SKM-1 (cell line): ENCODE results near the gene SLC25A47.
A peak's percentile ranks its signal among the peaks of the same experiment; 100 is the strongest.
"Not testable (repeated sequence)": the region's sequence is repeated elsewhere in the genome, so short reads cannot be mapped to it uniquely, and the experiment has no call there.

Experiments used
- DNase-seq: peaks from one replicate; lab custom pipeline; 2025; ENCODE audit not compliant: unreplicated experiment; lab: John Stamatoyannopoulos, UW

The SLC25A47 gene

GRCh38 chr14:100304825-100305323, 18.3 kb upstream of the SLC25A47 start:
- no peak for DNase-seq

GRCh38 chr14:100305324-100306100, 17.6 kb upstream of the SLC25A47 start:
- DNase-seq: no peak

GRCh38 chr14:100306101-100306997, 16.8 kb upstream of the SLC25A47 start, which contains the start of gene SLC25A29:
TSS of gene SLC25A29 (minus strand) at chr14:100306444. CDS start at chr14:100306232, 212 bp downstream.
- DNase-seq: peak; percentile 36

- no peak for DNase-seq
Measured at GRCh38 chr14:100306998-100307765, 16.0 kb upstream of the SLC25A47 start.

- no peak for DNase-seq
Measured at GRCh38 chr14:100307766-100308426, 15.2 kb upstream of the SLC25A47 start.

- not testable (repeated sequence) for DNase-seq
Measured at GRCh38 chr14:100308427-100308792, 14.7 kb upstream of the SLC25A47 start.

GRCh38 chr14:100309028-100309737, 14.0 kb upstream of the SLC25A47 start:
- no peak for DNase-seq

GRCh38 chr14:100312110-100312876, 10.8 kb upstream of the SLC25A47 start:
- DNase-seq: peak; percentile 3

GRCh38 chr14:100312877-100313400, 10.2 kb upstream of the SLC25A47 start:
- no peak for DNase-seq

- no peak for DNase-seq
Measured at GRCh38 chr14:100313464-100314230, 9.5 kb upstream of the SLC25A47 start.

- no peak for DNase-seq
Measured at GRCh38 chr14:100314724-100315123, 8.4 kb upstream of the SLC25A47 start.

GRCh38 chr14:100317389-100317788, 5.8 kb upstream of the SLC25A47 start:
- no peak for DNase-seq

GRCh38 chr14:100317912-100318808, 5.0 kb upstream of the SLC25A47 start:
- no peak for DNase-seq

GRCh38 chr14:100320157-100320856, 2.8 kb upstream of the SLC25A47 start:
- no peak for DNase-seq

- DNase-seq: no peak
Measured at GRCh38 chr14:100321473-100322137, 1.5 kb upstream of the SLC25A47 start.
